GM18505 (cell line): ENCODE data around the gene GDF9.
"Not testable (repeated sequence)": the region's sequence is repeated elsewhere in the genome, so short reads cannot be mapped to it uniquely, and the experiment has no call there.

Source experiments
- ATAC-seq: cut with Tn5 transposase; IDR thresholded peaks from one replicate; pipeline ENCODE4 v1.9.1; 2021; ENCODE audit not compliant: unreplicated experiment
- POLR2A ChIP-seq: IDR thresholded peaks from 4 replicates; pipeline ENCODE4 v1.6.1; 2011; ENCODE audit warnings: borderline replicate concordance; ENCODE audit not compliant: insufficient read depth, insufficient read length; ENCODE audit errors: extremely low read depth

GDF9 gene

GRCh38 chr5:132867046-132867451 lies 780 bp upstream of the GDF9 start:
- no peak for TF ChIP-seq POLR2A
- ATAC-seq: peak; percentile 20

GRCh38 chr5:132865668-132866341 lies 464 bp downstream of the GDF9 start:
- ATAC-seq: peak; percentile 15
- no peak for TF ChIP-seq POLR2A

- no peak for ATAC-seq
- no peak for TF ChIP-seq POLR2A
Measured at GRCh38 chr5:132860742-132861141, 5.5 kb downstream of the GDF9 start.

GRCh38 chr5:132859889-132860437 lies 6.3 kb downstream of the GDF9 start:
- ATAC-seq: no peak
- no peak for TF ChIP-seq POLR2A

GRCh38 chr5:132856011-132856410 lies 10.3 kb downstream of the GDF9 start:
- ATAC-seq: no peak
- no peak for TF ChIP-seq POLR2A

- ATAC-seq: not testable (repeated sequence)
Measured at GRCh38 chr5:132854992-132855391, 11.3 kb downstream of the GDF9 start.

- TF ChIP-seq POLR2A: no peak
- ATAC-seq: no peak
Measured at GRCh38 chr5:132854301-132854700, 12.0 kb downstream of the GDF9 start.

GRCh38 chr5:132853790-132854189 lies 12.5 kb downstream of the GDF9 start:
- ATAC-seq: no peak
- no peak for TF ChIP-seq POLR2A

- TF ChIP-seq POLR2A: no peak
- no peak for ATAC-seq
Measured at GRCh38 chr5:132853323-132853722, 12.9 kb downstream of the GDF9 start.

- TF ChIP-seq POLR2A: no peak
- ATAC-seq: no peak
Measured at GRCh38 chr5:132850066-132850465, 16.2 kb downstream of the GDF9 start.

- no peak for TF ChIP-seq POLR2A
- ATAC-seq: no peak
Measured at GRCh38 chr5:132849347-132849746, 16.9 kb downstream of the GDF9 start.

- no peak for TF ChIP-seq POLR2A
- no peak for ATAC-seq
Measured at GRCh38 chr5:132848270-132848669, 18.0 kb downstream of the GDF9 start.

- ATAC-seq: no peak
- TF ChIP-seq POLR2A: no peak
Measured at GRCh38 chr5:132841305-132841704, 25.0 kb downstream of the GDF9 start.

GRCh38 chr5:132840896-132841295 lies 25.4 kb downstream of the GDF9 start:
- no peak for ATAC-seq
- TF ChIP-seq POLR2A: no peak

GRCh38 chr5:132840313-132840712 lies 26.0 kb downstream of the GDF9 start:
- TF ChIP-seq POLR2A: no peak
- no peak for ATAC-seq

GRCh38 chr5:132839426-132840301 lies 26.6 kb downstream of the GDF9 start:
- no peak for ATAC-seq

More at GRCh38 chr5:132839426-132840301, 26.6 kb downstream of the GDF9 start:
- TF ChIP-seq POLR2A: no peak
